ENCODE data around the gene MAPK12.

- TF ChIP-seq CTCF (IDR thresholded peaks at IDR 0.05) (no peak), POLR2AphosphoS5 (IDR thresholded peaks at IDR 0.05; ENCODE audit: low read depth, low read length) (no peak), REST (IDR thresholded peaks at IDR 0.05; ENCODE audit: insufficient read depth in 1 of 2, low read depth in 2 of 2, low read length in 1 of 2) (no peak)
Measured at GRCh38 chr22:50204571-50204970, 56.9 kb downstream of the MAPK12 start.
